Left lung (tissue), 10 donors: Measurements from ENCODE around the gene GLRX5. TPM values are rescaled to one million over a fixed set of nuclear protein-coding genes. Genes with fewer than 3 reads are reported as not detected.

ENCODE experiments used
- ATAC-seq: fragments of 200-7000 bp; cut with Tn5 transposase; one replicate; pipeline ENCODE4 v1.9.1; 2020; ENCODE audit warnings: moderate library complexity
- DNase-seq, 4 donors: peaks; one replicate each; pipeline ENCODE4 v3.0.0-alpha.2; 2013 to 2020
- H3K27ac ChIP-seq, 2 donors: fragments of 200-600 bp; sonication (generic) in 1 of 2; one replicate each; pipeline versions ENCODE4 v1.5.0 to v1.8.0; 2020 to 2021
- H3K27me3 ChIP-seq, 2 donors: fragments of 200-600 bp; sonication (generic) in 1 of 2; one replicate each; pipeline versions ENCODE4 v1.5.0 to v1.8.0; 2020 to 2021
- H3K36me3 ChIP-seq, 2 donors: fragments of 200-600 bp; sonication (generic) in 1 of 2; one replicate each; pipeline versions ENCODE4 v1.5.0 to v1.8.0; 2020 to 2021
- H3K4me1 ChIP-seq, 2 donors: fragments of 200-600 bp; one replicate each; pipeline ENCODE4 v1.8.0; 2021
- H3K4me3 ChIP-seq, 2 donors: fragments of 200-600 bp; sonication (generic) in 1 of 2; one replicate each; pipeline versions ENCODE4 v1.5.0 to v1.8.0; 2020 to 2021; ENCODE audit warnings: mild to moderate bottlenecking in 1 of 2
- H3K9me3 ChIP-seq, 2 donors: fragments of 200-600 bp; sonication (generic) in 1 of 2; one replicate each; pipeline versions ENCODE4 v1.5.0 to v1.8.0; 2020 to 2021
- intact Hi-C, 2 donors: fragments of 100-400 bp; cut with DNase I; formaldehyde crosslinking; loops; one replicate each; pipeline versions ENCODE4 v1.11.2 to v1.14.2; 2022
- polyA plus RNA-seq, 6 donors: library from polyadenylated mRNA; unstranded; fragments of 120-200 nt; gene quantifications; one replicate each; pipeline ENCODE4 v1.2.1, GENCODE V29; 2013; ENCODE audit not compliant: insufficient read length in 6 of 6
- total RNA-seq, 2 donors: library from RNA; stranded (reverse); fragmentation: NEBNext Ultra II Directional; extraction: Animal tissue kit (Norgen Biotek cat#: 25700); gene quantifications; one replicate each; pipeline ENCODE4 v1.2.1, GENCODE V29; 2021
- TF ChIP-seq, protein P1 (sequence below), 2 donors: fragments of 200-600 bp; sonication (generic) in 1 of 2; IDR thresholded peaks; one replicate each; pipeline versions ENCODE4 v1.5.0 to v1.8.0; 2021; ENCODE audit warnings: antibody characterized with exemption in 2 of 2
- donor health status: DM: no; HTN: yes; CAD: no.
- donor health status: DM: no; HTN: no; CAD: no.

GLRX5 gene
- total and polyA plus RNA-seq, 8 donors = 29.4 to 71.6 (median 55.3) TPM

DNA sequence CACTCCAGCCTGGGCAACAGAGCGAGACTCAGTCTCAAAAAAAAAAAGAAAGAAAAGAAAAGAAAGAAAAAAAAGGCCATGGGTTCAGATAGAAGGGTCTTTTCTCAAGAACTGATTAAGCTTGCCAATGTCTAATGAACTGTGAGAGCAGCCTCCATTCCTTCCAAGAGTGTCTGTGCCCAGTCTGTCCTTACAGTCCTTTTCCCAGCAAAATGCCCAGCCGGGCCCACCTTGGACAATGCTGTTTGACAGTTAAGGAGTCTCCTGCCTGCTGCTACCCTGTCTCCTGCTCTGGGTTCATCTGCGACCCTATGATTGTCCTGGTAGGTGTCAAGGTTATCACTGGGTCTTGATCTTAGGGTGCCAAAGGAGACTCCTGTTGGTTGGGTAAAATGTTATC, 39.8 kb upstream of the GLRX5 start:
- Histone ChIP-seq H3K4me1 (peaks cover 20 to 69% of the 10 kb centered on the region in 2 donors), H3K36me3 (peaks cover 0 to 3% of the 10 kb centered on the region in 2 donors), H3K4me3 (no peak overlapping the region), H3K27ac (peak overlapping the region in 1 of 2 donors; percentile 76), H3K27me3 (no peaks in the 10 kb centered on the region), H3K9me3 (no peaks in the 10 kb centered on the region)
- no peak for ATAC-seq
- peak in 1 of 4 donors; percentile 23 for DNase-seq
- intact Hi-C loops = no loop called here
- TF ChIP-seq, protein P1, sequence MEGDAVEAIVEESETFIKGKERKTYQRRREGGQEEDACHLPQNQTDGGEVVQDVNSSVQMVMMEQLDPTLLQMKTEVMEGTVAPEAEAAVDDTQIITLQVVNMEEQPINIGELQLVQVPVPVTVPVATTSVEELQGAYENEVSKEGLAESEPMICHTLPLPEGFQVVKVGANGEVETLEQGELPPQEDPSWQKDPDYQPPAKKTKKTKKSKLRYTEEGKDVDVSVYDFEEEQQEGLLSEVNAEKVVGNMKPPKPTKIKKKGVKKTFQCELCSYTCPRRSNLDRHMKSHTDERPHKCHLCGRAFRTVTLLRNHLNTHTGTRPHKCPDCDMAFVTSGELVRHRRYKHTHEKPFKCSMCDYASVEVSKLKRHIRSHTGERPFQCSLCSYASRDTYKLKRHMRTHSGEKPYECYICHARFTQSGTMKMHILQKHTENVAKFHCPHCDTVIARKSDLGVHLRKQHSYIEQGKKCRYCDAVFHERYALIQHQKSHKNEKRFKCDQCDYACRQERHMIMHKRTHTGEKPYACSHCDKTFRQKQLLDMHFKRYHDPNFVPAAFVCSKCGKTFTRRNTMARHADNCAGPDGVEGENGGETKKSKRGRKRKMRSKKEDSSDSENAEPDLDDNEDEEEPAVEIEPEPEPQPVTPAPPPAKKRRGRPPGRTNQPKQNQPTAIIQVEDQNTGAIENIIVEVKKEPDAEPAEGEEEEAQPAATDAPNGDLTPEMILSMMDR (IDR thresholded peaks at IDR 0.05) = no peak

DNA sequence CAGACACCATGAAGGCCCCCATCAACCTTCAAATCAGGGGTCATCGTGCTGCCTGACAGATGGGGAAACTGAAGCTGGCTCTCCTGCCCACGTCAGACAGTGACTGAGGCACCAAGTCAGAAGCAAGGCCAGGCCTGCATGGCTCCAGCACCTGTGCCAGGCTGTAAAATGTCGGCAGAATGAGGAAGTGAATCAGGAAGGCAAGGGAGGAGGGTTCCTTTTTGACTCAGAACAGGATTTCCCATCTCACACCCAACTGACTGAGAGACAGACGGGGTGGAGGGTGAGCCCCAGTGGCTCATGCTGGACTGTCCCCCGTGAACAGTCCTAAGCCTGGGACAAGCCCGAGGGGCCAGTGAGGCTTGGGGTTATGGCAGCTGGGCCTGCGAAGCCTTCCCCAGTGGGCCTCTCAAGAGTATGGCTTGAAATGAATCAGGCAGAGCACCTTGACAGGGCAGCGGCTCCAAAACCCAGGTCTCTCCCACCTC, 39.3 kb upstream of the GLRX5 start:
- ATAC-seq (peak; percentile 55), DNase-seq (no peak)
- H3K27me3 ChIP-seq = no peaks in the 10 kb centered on the region
- H3K4me3 ChIP-seq = no peak overlapping the region
- TF ChIP-seq, protein P1 (IDR thresholded peaks at IDR 0.05) = no peak
- H3K9me3 ChIP-seq = no peaks in the 10 kb centered on the region
- H3K36me3 ChIP-seq = peaks cover 0 to 7% of the 10 kb centered on the region in 2 donors
- H3K27ac ChIP-seq = peak overlapping the region in 1 of 2 donors; percentile 76
- intact Hi-C loops = no loop called here
- peaks cover 20 to 64% of the 10 kb centered on the region in 2 donors for H3K4me1 ChIP-seq

DNA sequence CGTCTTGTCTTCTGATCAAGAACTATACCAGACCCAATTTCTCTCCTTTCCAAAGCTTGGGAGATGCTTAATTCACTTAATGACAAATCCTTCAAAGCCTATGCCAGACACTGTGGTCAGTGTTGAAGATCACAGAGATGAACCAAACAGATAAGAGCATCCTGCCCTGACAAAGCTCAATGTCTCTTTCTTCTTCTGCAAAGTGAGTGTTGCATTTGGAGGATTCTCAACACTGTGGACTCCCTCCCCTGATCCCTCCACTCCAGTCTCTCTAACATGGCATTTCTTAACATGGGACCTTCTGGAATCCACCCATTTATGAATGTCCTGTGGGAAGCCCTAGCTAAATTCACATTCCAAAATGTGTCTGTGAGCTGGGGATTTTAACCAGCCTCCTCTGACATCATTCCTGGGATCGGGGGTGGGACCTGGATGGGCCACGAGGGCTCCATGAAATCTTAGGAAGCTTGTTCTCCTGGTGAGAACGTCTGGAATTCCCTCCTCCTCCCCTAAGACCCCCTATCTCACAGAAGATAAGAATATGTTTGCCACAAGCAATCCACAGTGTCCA, 38.7 kb upstream of the GLRX5 start:
- peaks cover 0 to 14% of the 10 kb centered on the region in 2 donors for H3K36me3 ChIP-seq
- TF ChIP-seq, protein P1 (IDR thresholded peaks at IDR 0.05) = no peak
- H3K4me3 ChIP-seq = no peak overlapping the region
- H3K9me3 ChIP-seq = no peaks in the 10 kb centered on the region
- DNase-seq (no peak), ATAC-seq (peak; percentile 4)
- peaks cover 20 to 64% of the 10 kb centered on the region in 2 donors for H3K4me1 ChIP-seq
- intact Hi-C loops = no loop called here
- peak overlapping the region; percentile 36 to 76 for H3K27ac ChIP-seq
- H3K27me3 ChIP-seq = no peaks in the 10 kb centered on the region

DNA sequence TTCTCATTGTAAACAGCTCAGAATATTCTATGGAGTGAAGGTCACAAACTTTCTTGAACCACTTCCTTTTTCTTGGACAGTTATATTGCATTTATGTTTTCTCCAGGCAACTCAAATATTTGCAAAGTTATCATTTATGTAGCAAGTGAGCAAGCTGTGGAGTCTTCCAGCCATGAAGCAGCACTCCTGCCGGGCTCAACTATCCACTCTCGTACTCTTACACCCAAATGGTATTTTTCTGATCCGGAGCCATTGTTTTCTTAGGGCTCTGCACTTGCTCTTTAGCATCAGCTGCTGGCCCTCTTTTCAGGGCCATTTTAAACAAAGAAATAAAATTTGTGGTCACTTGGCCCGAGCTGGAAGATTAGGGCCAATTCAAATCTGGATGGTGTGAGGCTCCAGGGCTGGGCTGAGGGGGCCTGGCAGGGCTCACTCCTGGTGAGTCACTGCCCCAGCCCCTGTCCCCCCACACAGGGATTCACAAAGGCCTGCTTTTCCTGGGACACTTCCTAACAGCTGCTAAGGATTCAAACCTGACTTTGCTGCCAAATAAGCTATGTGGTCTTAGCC, 38.1 kb upstream of the GLRX5 start:
- peak in 1 of 4 donors; percentile 37 for DNase-seq
- intact Hi-C loops = no loop called here
- Histone ChIP-seq H3K4me3 (no peak overlapping the region), H3K36me3 (peaks cover 0 to 17% of the 10 kb centered on the region in 2 donors), H3K9me3 (no peaks in the 10 kb centered on the region), H3K4me1 (peaks cover 20 to 70% of the 10 kb centered on the region in 2 donors), H3K27me3 (no peaks in the 10 kb centered on the region), H3K27ac (peak overlapping the region; percentile 36 to 76)
- TF ChIP-seq, protein P1 (IDR thresholded peaks at IDR 0.05) = no peak
- ATAC-seq = peak; percentile 55

DNA sequence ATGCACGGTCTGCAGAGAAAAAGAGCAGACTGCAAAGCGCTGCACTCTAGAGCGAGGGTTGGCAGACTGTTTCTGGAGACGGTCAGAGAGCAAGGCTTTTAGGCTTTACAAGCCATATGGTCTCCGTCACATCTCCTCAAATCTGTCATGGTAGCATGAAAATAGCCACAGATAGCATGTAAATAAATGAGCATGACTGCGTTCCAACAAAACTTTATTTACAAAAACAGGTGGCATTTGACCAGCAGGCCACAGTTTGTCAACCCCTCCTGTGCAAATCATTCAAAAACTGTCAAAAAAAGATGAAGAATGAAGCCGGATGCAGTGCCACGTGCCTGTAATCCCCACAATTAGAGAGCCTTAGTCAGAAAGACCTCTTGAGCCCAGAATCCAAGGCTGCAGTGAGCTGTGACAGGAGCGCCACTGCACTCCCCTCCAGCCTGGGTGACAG, 37.3 kb upstream of the GLRX5 start:
- no peak overlapping the region for H3K4me3 ChIP-seq
- DNase-seq (no peak), ATAC-seq (no peak)
- H3K9me3 ChIP-seq = no peaks in the 10 kb centered on the region
- peaks cover 0 to 17% of the 10 kb centered on the region in 2 donors for H3K36me3 ChIP-seq
- intact Hi-C loops = no loop called here
- H3K27me3 ChIP-seq = no peaks in the 10 kb centered on the region
- H3K27ac ChIP-seq = peak overlapping the region in 1 of 2 donors; percentile 76
- peaks cover 20 to 78% of the 10 kb centered on the region in 2 donors for H3K4me1 ChIP-seq
- TF ChIP-seq, protein P1 (IDR thresholded peaks at IDR 0.05) = no peak
